Measurements from ENCODE around the gene ASPN. TPM values are rescaled to one million over a fixed set of nuclear protein-coding genes. Genes with fewer than 3 reads are reported as not detected.

The ASPN gene
- total RNA-seq, 1 donor from 2014 or later, result 132 TPM

DNA sequence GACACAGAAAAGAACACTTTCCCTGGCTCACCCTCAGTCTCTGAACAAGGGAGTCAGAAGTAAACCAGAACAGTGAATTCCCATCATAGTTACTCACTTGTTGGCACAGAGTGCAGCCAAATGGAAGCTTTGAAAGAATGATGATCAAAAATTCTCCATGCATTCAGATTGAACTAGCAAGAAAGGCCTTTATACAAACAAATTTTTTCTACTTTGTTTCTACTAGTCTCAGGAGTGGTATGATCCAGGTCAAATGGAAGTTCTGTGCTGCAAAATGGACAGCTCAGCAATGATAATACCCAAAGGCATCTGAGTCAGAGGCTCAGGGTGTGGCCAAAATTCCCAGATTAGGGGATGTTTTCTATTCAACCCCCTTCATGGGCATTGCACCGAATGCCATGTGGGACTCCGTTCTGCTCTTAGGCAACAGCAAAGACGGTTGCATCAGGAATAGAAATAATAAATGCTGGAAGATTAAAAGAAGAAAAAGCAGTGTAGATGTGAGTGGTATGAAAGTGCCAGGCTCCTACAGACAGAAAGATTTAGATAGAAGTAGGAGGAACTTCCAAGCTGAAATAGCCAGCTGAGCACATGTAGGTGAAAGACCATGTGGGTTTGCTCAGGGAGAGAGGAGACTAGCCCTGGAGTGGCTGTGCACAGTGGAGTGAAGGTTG is 24.0 kb upstream of the ASPN start:
- peak; percentile 89 for DNase-seq (ENCODE audit: low spot score)

GRCh38 chr9:92504881-92505280 is 22.6 kb upstream of the ASPN start:
- no peak for DNase-seq (ENCODE audit: low spot score)

DNA sequence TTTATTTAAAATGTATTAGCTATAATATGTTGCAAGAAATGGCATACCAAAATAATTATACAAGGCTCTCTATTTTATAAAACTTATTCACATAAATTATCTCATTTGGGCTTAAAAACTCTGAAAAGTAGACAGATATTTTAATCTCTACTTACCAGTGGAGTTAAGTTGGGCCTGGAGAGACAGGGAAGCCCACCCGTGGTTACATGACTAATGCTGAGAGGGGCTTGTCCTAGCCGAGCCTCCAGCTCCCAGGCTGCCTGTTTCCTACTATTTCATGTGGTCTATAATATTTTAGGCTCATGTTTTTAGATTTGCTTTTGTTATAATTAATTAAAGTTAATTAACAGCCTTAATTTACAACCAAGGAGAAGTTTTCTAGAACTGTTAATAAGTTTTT is 20.9 kb upstream of the ASPN start:
- no peak for DNase-seq (ENCODE audit: low spot score)

- no peak for DNase-seq (ENCODE audit: low spot score)
Observed at GRCh38 chr9:92501671-92502393, 19.5 kb upstream of the ASPN start.

DNA sequence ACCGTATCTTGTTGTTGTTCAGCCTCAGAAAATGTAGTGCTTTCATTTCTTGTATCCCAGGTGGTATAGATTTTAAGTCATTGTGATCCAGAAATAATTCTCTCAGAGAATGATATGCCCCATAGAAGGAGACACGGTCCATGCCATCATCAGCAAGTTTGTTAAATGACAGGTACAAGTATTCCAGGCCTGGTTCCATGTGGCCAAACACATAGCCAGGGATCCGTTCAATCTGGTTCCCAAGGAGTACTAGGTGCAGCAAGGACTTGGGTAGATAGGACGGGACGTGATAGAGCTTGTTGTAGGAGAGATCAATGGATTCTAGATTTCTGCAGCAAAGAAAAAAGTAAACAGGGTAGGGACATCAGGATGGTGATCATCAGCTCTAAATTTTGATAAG is 18.4 kb upstream of the ASPN start:
- DNase-seq (ENCODE audit: low spot score), result no peak

DNA sequence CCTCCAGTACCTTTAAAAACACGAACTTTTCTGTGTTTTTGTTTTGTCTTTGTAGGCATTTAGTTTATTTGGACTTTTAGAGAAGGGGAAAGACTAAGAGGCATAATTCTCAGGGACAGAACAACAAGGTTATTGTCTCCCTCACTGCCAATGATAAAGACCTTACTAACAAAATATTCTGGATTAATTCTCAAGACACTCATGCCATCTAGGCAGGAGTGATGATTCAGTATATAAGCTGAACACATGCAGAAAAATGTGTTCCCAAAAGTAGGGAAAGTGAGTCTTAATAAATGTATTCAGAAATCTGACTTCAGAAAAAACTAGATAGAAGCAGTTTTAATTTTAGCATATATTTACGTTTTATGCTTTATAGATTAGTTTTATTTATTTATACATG is 17.4 kb upstream of the ASPN start:
- DNase-seq (ENCODE audit: low spot score), result no peak

- peak; percentile 49 for DNase-seq (ENCODE audit: low spot score)
Observed at GRCh38 chr9:92496396-92497176, 14.3 kb upstream of the ASPN start.

- DNase-seq (ENCODE audit: low spot score), result no peak
Observed at GRCh38 chr9:92494856-92495255, 12.6 kb upstream of the ASPN start.

DNA sequence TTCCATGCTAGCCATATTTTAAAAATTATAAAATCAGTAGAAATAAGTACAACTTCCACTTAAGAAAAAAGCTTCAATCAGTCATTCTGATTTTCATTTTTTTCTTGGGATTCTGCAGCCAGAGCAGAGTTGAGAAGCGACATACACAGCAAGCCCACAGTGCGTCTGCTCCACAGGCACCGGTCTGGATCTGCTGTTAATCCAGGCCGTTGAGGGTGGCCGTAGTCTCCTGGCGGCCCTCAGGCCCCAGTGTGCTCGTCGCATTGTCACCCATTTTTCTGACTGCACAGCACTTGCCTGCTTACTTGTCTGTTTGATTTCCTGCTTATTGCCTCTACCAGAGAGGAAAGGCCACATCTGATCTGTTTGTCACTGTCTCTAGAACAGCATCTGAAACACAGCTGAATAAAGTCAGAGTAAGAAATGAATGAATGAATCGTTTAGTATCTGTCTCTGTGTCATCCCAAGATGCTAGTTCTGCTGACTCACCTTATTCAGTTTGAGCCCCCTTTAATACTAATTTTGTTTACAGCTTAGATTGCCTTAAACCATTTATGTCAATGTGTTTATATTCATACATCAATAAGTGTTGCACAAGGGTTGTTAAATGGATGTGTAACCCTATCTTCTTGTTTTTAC is 11.6 kb upstream of the ASPN start:
- no peak for DNase-seq (ENCODE audit: low spot score)

DNA sequence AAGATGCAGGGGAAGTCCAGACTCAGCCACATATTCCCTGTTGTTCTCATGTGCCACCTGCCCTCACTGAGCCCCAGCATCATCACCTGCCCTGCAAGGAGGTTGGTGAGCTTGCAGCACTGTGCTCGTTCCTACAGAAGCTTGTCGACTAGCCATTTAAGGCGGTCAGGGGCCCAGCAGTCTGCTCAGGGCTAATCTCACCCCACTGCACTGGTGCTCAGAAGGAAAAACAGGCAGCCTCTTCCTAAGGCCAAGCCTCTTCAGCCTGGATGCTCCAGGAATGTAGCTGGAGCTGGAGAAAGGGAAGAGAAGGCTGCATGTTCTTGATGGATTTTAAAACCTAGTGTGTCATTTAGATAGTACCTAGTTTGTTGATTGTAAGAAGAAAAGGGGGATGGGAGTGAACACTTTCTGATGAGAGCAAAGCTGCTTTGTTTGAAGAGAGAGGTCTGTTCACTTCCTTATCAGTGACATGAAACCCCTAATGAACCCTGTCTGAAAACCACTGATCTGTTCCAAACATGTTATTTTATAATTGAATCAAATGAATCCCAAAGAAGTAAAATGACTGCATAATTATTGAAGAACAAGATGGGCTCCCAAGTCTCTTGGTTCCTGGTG is 10.6 kb upstream of the ASPN start:
- peak; percentile 28 for DNase-seq (ENCODE audit: low spot score)

- DNase-seq (ENCODE audit: low spot score), result peak; percentile 69
Observed at GRCh38 chr9:92488681-92489550, 6.6 kb upstream of the ASPN start.

- DNase-seq (ENCODE audit: low spot score), result no peak
Observed at GRCh38 chr9:92486371-92486770, 4.1 kb upstream of the ASPN start.

GRCh38 chr9:92484563-92484962 is 2.3 kb upstream of the ASPN start:
- no peak for DNase-seq (ENCODE audit: low spot score)

- no peak for DNase-seq (ENCODE audit: low spot score)
Observed at GRCh38 chr9:92483627-92484545, 1.6 kb upstream of the ASPN start.

- no peak for DNase-seq (ENCODE audit: low spot score)
Observed at GRCh38 chr9:92482805-92483204, 499 bp upstream of the ASPN start.

GRCh38 chr9:92480986-92481633 is 1.2 kb downstream of the ASPN start:
- DNase-seq (ENCODE audit: low spot score), result no peak

DNA sequence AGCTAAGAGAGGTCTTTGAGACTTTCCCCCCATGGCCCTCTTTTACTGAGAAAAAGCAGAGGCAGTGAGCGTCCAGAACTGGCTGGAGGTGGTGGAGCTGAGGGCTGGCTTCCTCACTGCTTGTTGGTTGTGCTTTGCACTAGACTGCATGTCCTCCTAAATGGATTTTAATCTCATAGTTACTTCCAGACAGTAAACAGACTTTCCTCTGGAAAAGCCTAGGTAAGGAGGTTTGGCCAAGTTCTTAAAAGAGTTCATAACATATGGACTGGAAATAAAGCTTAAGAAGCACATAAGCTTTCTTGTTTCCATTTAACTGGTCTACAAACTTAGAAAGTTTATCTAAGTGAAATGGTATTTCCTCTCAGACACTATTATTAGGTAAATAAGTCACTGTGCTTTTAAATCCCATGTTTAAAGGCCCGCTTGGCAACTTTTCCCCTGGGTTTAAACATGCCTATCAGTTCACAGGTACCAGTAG is 2.0 kb downstream of the ASPN start:
- DNase-seq (ENCODE audit: low spot score), result peak; percentile 93

- peak; percentile 30 for DNase-seq (ENCODE audit: low spot score)
Observed at GRCh38 chr9:92479346-92479745, 3.0 kb downstream of the ASPN start.

DNA sequence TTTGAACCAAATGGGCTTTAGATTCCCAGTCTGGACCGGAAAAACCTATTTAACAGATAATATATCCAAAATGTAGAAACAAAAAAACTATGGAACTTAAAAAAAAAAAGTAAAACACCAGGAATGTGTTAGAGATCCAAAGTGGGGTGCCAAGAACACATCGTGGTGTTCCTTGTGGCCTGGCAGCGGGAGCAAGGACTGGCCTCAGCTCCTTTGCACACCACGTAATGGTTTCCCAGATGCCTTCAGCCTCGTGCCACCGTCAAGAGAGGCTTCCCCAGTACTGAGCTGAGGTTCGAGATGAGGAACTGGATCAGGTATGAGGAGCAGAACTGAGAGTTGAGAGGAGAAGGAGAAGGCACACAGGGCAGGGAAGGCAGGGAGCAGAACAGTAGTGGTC is 3.5 kb downstream of the ASPN start:
- DNase-seq (ENCODE audit: low spot score), result no peak
